Measurements from ENCODE around the gene ZNF770. TPM values are rescaled to one million over a fixed set of nuclear protein-coding genes. Genes with fewer than 3 reads are reported as not detected.

Gene ZNF770, protein sequence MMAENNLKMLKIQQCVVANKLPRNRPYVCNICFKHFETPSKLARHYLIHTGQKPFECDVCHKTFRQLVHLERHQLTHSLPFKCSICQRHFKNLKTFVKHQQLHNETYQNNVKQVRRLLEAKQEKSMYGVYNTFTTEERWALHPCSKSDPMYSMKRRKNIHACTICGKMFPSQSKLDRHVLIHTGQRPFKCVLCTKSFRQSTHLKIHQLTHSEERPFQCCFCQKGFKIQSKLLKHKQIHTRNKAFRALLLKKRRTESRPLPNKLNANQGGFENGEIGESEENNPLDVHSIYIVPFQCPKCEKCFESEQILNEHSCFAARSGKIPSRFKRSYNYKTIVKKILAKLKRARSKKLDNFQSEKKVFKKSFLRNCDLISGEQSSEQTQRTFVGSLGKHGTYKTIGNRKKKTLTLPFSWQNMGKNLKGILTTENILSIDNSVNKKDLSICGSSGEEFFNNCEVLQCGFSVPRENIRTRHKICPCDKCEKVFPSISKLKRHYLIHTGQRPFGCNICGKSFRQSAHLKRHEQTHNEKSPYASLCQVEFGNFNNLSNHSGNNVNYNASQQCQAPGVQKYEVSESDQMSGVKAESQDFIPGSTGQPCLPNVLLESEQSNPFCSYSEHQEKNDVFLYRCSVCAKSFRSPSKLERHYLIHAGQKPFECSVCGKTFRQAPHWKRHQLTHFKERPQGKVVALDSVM
- total RNA-seq = 10.9 and 12.1 TPM in 2 replicates

DNA sequence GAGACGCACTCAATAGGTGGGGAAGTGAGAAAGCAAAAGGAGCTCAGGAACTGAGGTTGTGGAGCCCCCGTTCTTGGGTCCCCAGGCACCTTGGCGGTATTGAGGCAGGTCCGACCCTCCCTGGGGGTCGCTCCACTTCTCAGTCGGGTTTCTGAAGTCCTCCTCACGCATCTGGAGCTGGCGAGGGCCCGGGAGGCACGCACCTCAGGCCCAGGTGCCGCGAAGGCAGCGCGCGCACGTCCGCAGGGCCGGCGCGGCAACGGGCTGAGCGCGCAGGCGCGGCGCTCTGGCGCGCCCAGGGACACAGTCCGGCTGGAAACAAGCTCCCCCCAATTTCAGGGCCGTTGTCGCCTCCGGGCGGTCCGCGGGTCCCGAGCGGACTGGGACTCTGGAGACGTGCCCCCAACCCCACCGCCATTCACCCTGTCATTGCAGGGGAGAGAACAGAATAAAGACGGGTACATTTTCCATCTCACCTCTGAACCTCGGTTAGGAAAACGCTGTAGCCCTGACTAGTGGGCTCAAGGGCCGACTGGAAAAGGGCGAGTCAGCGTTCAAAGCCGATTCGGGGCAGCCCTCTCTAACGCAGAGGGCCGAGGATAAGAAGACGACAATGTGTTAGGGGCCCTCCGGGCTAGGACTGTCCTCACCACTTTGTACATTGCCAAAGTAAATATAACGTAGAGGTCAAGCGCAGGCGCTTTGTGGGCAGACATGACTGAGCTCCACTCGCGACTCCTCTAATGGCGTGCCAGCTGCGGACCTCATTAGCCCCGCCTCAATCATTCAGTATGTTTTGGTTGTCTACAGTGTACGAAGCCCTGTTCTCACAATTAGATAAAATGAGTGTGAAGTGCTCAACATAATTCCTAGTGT, at the start of gene ZNF770:
ZNF770 (minus strand) TSS at position 261 of the 876 bp plus-strand sequence. CDS start 4,853 bp downstream, outside the sequence.

DNA sequence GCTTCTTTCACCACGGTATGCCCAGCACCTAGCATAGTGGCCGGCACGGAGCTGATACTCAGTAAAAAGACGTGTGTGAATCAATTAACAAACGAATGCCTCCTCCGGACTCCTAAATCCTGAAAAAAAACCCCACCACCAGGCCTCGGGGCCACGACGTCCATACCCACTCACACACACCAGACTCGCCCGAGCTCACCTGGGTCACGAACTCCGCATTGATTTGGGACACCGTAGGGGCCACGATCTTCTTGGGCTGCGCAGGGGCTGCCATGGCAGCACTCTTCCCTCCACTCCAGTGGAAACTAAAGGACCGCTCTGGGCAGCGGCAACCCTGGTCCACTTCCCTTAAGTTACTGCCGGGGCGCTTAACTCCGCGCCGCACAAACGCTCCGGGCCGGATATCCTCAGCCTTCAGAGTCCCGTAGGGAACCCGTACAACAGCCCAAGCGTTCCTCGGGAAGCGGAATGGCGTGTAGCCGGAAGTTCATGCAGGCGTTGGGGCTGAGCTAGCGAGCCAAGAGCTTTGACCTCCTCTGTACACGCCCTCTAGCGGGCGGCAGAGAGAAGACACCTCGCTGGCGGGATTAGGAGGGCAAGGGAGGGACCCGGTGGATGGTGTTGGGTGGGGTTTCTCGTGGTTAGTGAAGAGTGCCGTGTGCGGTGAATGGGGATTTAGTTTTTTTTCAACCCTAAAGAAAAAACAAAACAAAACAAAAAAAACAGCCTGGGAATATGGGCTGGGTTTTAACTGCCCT, 18.6 kb downstream of the ZNF770 start, which contains the start of gene AQR:
AQR (minus strand) TSS at position 403 of the 758 bp plus-strand sequence; CDS start at position 274, 129 bp downstream.

Other genes with a start within 250 kb of the ZNF770 start
- not detected in 2 replicates for gene GJD2, start 233.3 kb downstream of the ZNF770 start, total RNA-seq
- gene ACTC1, start 192.7 kb downstream of the ZNF770 start, total RNA-seq = not detected in 2 replicates
- 16.5 and 22.4 TPM in 2 replicates for gene AQR, start 18.5 kb downstream of the ZNF770 start, total RNA-seq
- not detected in 2 replicates for gene NANOGP8, start 97.0 kb upstream of the ZNF770 start, total RNA-seq

Measured in bronchus fibroblast of lung (primary cell).